B cell (primary cell): ENCODE measurements around the gene ERMARD.

Source experiments
- EZH2 ChIP-seq: IDR thresholded peaks from 2 replicates; pipeline ENCODE4 v1.6.1; 2012; ENCODE audit warnings: borderline replicate concordance, low read depth, mild to moderate bottlenecking, moderate library complexity, low read length; ENCODE audit not compliant: insufficient read depth, poor library complexity, severe bottlenecking
- TF ChIP-seq, protein P1 (sequence below): fragments of 200-600 bp; IDR thresholded peaks from one replicate; pipeline ENCODE4 v1.8.0; 2022; ENCODE audit warnings: antibody characterized with exemption, mild to moderate bottlenecking

GRCh38 chr6:169710009-169710408 is 41.4 kb upstream of the ERMARD start:
- TF ChIP-seq, protein P1, sequence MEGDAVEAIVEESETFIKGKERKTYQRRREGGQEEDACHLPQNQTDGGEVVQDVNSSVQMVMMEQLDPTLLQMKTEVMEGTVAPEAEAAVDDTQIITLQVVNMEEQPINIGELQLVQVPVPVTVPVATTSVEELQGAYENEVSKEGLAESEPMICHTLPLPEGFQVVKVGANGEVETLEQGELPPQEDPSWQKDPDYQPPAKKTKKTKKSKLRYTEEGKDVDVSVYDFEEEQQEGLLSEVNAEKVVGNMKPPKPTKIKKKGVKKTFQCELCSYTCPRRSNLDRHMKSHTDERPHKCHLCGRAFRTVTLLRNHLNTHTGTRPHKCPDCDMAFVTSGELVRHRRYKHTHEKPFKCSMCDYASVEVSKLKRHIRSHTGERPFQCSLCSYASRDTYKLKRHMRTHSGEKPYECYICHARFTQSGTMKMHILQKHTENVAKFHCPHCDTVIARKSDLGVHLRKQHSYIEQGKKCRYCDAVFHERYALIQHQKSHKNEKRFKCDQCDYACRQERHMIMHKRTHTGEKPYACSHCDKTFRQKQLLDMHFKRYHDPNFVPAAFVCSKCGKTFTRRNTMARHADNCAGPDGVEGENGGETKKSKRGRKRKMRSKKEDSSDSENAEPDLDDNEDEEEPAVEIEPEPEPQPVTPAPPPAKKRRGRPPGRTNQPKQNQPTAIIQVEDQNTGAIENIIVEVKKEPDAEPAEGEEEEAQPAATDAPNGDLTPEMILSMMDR: no peak
- TF ChIP-seq EZH2: no peak
